Measurements from ENCODE around the gene TRPM3.

The TRPM3 gene

GRCh38 chr9:70581955-70582350 is 539.5 kb downstream of the TRPM3 start:
- DNase-seq, result no peak
- Histone ChIP-seq H3K4me2 (ENCODE audit: low read depth, low read length) (no peak overlapping the region), H3K36me3 (replicated peaks; ENCODE audit: insufficient read depth, low read length) (no peaks in the 10 kb centered on the region), H3K9me2 (replicated peaks; ENCODE audit: insufficient read depth, low read length) (no peaks in the 10 kb centered on the region), H3K4me1 (ENCODE audit: low read length) (no peaks in the 10 kb centered on the region), H3K79me2 (ENCODE audit: low read length) (no peaks in the 10 kb centered on the region), H3K9ac (ENCODE audit: low read length) (no peak overlapping the region), H3K4me3 (ENCODE audit: low read length) (no peak overlapping the region), H3K9me3 (replicated peaks; ENCODE audit: insufficient read depth, low read length) (no peaks in the 10 kb centered on the region), H3F3A (ENCODE audit: insufficient read depth, low read length) (no peaks in the 10 kb centered on the region), H3K27ac (ENCODE audit: low read length) (no peak overlapping the region), H3K27me3 (replicated peaks; ENCODE audit: insufficient read depth, low read length) (no peaks in the 10 kb centered on the region), H2AFZ (ENCODE audit: low read length) (no peak overlapping the region), H4K20me1 (ENCODE audit: insufficient read depth, low read length) (no peaks in the 10 kb centered on the region)
- TF ChIP-seq EZH2 (optimal IDR thresholded peaks at IDR 0.05; ENCODE audit: low read depth, low read length) (no peak), EZH2phosphoT487 (IDR thresholded peaks at IDR 0.05; ENCODE audit: low read length) (no peak), CTCF (IDR thresholded peaks at IDR 0.05; ENCODE audit: low read length) (no peak)

GRCh38 chr9:70581214-70581954 is 540.0 kb downstream of the TRPM3 start:
- no peak overlapping the region for H3K27ac ChIP-seq (ENCODE audit: low read length)

GRCh38 chr9:70580606-70581195 is 540.7 kb downstream of the TRPM3 start:
- H3K36me3 ChIP-seq (replicated peaks; ENCODE audit: insufficient read depth, low read length), result no peaks in the 10 kb centered on the region
- no peak overlapping the region for H3K4me2 ChIP-seq (ENCODE audit: low read depth, low read length)
- H3K4me1 ChIP-seq (ENCODE audit: low read length), result no peaks in the 10 kb centered on the region
- no peak for DNase-seq
- H3K27me3 ChIP-seq (replicated peaks; ENCODE audit: insufficient read depth, low read length), result no peaks in the 10 kb centered on the region
- no peak overlapping the region for H3K4me3 ChIP-seq (ENCODE audit: low read length)
- H3K9ac ChIP-seq (ENCODE audit: low read length), result no peak overlapping the region
- TF ChIP-seq EZH2 (optimal IDR thresholded peaks at IDR 0.05; ENCODE audit: low read depth, low read length), result no peak
- TF ChIP-seq CTCF (IDR thresholded peaks at IDR 0.05; ENCODE audit: low read length), result no peak
- TF ChIP-seq EZH2phosphoT487 (IDR thresholded peaks at IDR 0.05; ENCODE audit: low read length), result no peak
- no peak overlapping the region for H2AFZ ChIP-seq (ENCODE audit: low read length)
- H3K9me2 ChIP-seq (replicated peaks; ENCODE audit: insufficient read depth, low read length), result no peaks in the 10 kb centered on the region
- no peak overlapping the region for H3K27ac ChIP-seq (ENCODE audit: low read length)
- no peaks in the 10 kb centered on the region for H4K20me1 ChIP-seq (ENCODE audit: insufficient read depth, low read length)
- no peaks in the 10 kb centered on the region for H3F3A ChIP-seq (ENCODE audit: insufficient read depth, low read length)
- no peaks in the 10 kb centered on the region for H3K79me2 ChIP-seq (ENCODE audit: low read length)
- no peaks in the 10 kb centered on the region for H3K9me3 ChIP-seq (replicated peaks; ENCODE audit: insufficient read depth, low read length)

More at GRCh38 chr9:70581214-70581954, 540.0 kb downstream of the TRPM3 start:
- no peak overlapping the region for H2AFZ ChIP-seq (ENCODE audit: low read length)
- no peak overlapping the region for H3K9ac ChIP-seq (ENCODE audit: low read length)
- no peaks in the 10 kb centered on the region for H3K9me2 ChIP-seq (replicated peaks; ENCODE audit: insufficient read depth, low read length)
- no peak overlapping the region for H3K4me2 ChIP-seq (ENCODE audit: low read depth, low read length)
- H3K4me1 ChIP-seq (ENCODE audit: low read length), result no peaks in the 10 kb centered on the region
- no peak for TF ChIP-seq EZH2 (optimal IDR thresholded peaks at IDR 0.05; ENCODE audit: low read depth, low read length)
- TF ChIP-seq EZH2phosphoT487 (IDR thresholded peaks at IDR 0.05; ENCODE audit: low read length), result no peak
- no peak for TF ChIP-seq CTCF (IDR thresholded peaks at IDR 0.05; ENCODE audit: low read length)
- H3F3A ChIP-seq (ENCODE audit: insufficient read depth, low read length), result no peaks in the 10 kb centered on the region
- no peaks in the 10 kb centered on the region for H3K79me2 ChIP-seq (ENCODE audit: low read length)
- DNase-seq, result no peak
- no peaks in the 10 kb centered on the region for H3K36me3 ChIP-seq (replicated peaks; ENCODE audit: insufficient read depth, low read length)
- no peaks in the 10 kb centered on the region for H4K20me1 ChIP-seq (ENCODE audit: insufficient read depth, low read length)
- no peaks in the 10 kb centered on the region for H3K9me3 ChIP-seq (replicated peaks; ENCODE audit: insufficient read depth, low read length)
- no peaks in the 10 kb centered on the region for H3K27me3 ChIP-seq (replicated peaks; ENCODE audit: insufficient read depth, low read length)
- H3K4me3 ChIP-seq (ENCODE audit: low read length), result no peak overlapping the region
